ENCODE results near the gene TSPO.

DNA sequence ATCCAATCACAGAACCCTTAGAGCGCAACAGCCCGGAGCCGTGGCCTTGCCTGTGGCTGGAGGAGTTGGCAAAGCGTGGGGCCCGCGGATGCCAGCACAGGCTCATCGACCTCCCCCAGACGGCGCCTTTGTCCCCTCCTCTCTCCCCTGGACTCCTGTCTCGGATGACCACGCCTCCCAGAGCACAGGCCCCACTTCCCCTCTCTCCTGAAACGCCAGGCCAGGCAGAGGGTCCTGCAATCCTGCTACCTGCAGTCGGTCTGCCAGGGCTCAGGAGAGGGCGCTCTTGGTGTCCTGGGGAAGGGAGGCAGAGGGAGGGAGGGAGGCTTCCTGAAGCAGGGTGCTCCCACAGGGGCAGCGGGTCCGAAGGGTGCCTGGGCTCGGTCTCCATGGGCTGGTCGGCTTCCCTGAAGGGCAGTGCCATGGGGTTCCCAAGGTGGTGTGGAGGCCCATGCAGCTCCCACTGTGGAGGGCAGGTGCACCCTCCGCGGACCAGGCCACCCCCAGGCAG is 52.2 kb downstream of the TSPO start:
- TF ChIP-seq, protein P1, sequence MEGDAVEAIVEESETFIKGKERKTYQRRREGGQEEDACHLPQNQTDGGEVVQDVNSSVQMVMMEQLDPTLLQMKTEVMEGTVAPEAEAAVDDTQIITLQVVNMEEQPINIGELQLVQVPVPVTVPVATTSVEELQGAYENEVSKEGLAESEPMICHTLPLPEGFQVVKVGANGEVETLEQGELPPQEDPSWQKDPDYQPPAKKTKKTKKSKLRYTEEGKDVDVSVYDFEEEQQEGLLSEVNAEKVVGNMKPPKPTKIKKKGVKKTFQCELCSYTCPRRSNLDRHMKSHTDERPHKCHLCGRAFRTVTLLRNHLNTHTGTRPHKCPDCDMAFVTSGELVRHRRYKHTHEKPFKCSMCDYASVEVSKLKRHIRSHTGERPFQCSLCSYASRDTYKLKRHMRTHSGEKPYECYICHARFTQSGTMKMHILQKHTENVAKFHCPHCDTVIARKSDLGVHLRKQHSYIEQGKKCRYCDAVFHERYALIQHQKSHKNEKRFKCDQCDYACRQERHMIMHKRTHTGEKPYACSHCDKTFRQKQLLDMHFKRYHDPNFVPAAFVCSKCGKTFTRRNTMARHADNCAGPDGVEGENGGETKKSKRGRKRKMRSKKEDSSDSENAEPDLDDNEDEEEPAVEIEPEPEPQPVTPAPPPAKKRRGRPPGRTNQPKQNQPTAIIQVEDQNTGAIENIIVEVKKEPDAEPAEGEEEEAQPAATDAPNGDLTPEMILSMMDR (IDR thresholded peaks at IDR 0.05 in 4 of 5, conservative IDR thresholded peaks at IDR 0.05 in 1 of 5): no peak
- TF ChIP-seq POLR2A (IDR thresholded peaks at IDR 0.05): no peak
